ENCODE data around the gene CADPS. TPM values are rescaled to one million over a fixed set of nuclear protein-coding genes. Genes with fewer than 3 reads are reported as not detected.

The CADPS gene
- total RNA-seq, 1 experiment from 2014 or later: not detected

GRCh38 chr3:62749130-62749529 lies 126.1 kb downstream of the CADPS start:
- CTCF ChIA-PET: no interaction called here

GRCh38 chr3:62737449-62737848 lies 137.8 kb downstream of the CADPS start:
- no peak overlapping the region for H3K4me3 ChIP-seq (ENCODE audit: low read depth, low read length, poor library complexity, severe bottlenecking)
- H3K4me1 ChIP-seq (ENCODE audit: insufficient read depth, low read length, poor library complexity, severe bottlenecking): no peaks in the 10 kb centered on the region
- BruUV-seq (replicated peaks): no TSS peak
- H3K36me3 ChIP-seq (ENCODE audit: insufficient read depth, low read length, poor library complexity, severe bottlenecking): no peaks in the 10 kb centered on the region
- no peaks in the 10 kb centered on the region for H3K9me3 ChIP-seq (ENCODE audit: low read depth, low read length, poor library complexity, severe bottlenecking)
- no peaks in the 10 kb centered on the region for H3K27me3 ChIP-seq (replicated peaks; ENCODE audit: insufficient read depth, low read depth, low read length, poor library complexity)
- intact Hi-C loops (cut with micrococcal nuclease; ENCODE audit: unreplicated experiment): no loop called here
- no peak overlapping the region for H3K27ac ChIP-seq (ENCODE audit: low read depth, low read length, poor library complexity, severe bottlenecking)
- no peak for DNase-seq (ENCODE audit: low spot score)
- ChIA-PET CTCF (no interaction called here), POLR2A (ENCODE audit: low non-redundant PET) (no interaction called here)
- no peak for TF ChIP-seq EZH2 (IDR thresholded peaks at IDR 0.05; ENCODE audit: borderline replicate concordance, low read depth, low read length, poor library complexity, severe bottlenecking)

More at GRCh38 chr3:62749130-62749529, 126.1 kb downstream of the CADPS start:
- Histone ChIP-seq H3K9me3 (ENCODE audit: low read depth, low read length, poor library complexity, severe bottlenecking) (no peaks in the 10 kb centered on the region), H3K4me3 (ENCODE audit: low read depth, low read length, poor library complexity, severe bottlenecking) (no peak overlapping the region), H3K36me3 (ENCODE audit: insufficient read depth, low read length, poor library complexity, severe bottlenecking) (no peaks in the 10 kb centered on the region), H3K4me1 (ENCODE audit: insufficient read depth, low read length, poor library complexity, severe bottlenecking) (no peaks in the 10 kb centered on the region), H3K27me3 (replicated peaks; ENCODE audit: insufficient read depth, low read depth, low read length, poor library complexity) (no peaks in the 10 kb centered on the region), H3K27ac (ENCODE audit: low read depth, low read length, poor library complexity, severe bottlenecking) (no peak overlapping the region)
- no peak for DNase-seq (ENCODE audit: low spot score)
- POLR2A ChIA-PET (ENCODE audit: low non-redundant PET): no interaction called here
- BruUV-seq (replicated peaks): no TSS peak
- TF ChIP-seq EZH2 (IDR thresholded peaks at IDR 0.05; ENCODE audit: borderline replicate concordance, low read depth, low read length, poor library complexity, severe bottlenecking) (no peak), CTCF (conservative IDR thresholded peaks at IDR 0.05; ENCODE audit: low read depth, low read length) (no peak)
- intact Hi-C loops (cut with micrococcal nuclease; ENCODE audit: unreplicated experiment): no loop called here

GRCh38 chr3:62735510-62735909 lies 139.7 kb downstream of the CADPS start:
- H3K4me3 ChIP-seq (ENCODE audit: low read depth, low read length, poor library complexity, severe bottlenecking): no peak overlapping the region
- BruUV-seq (replicated peaks): no TSS peak

More at GRCh38 chr3:62735510-62735909, 139.7 kb downstream of the CADPS start:
- DNase-seq (ENCODE audit: low spot score): no peak
- CTCF ChIA-PET: no interaction called here
- H3K4me1 ChIP-seq (ENCODE audit: insufficient read depth, low read length, poor library complexity, severe bottlenecking): no peaks in the 10 kb centered on the region
- intact Hi-C loops (cut with micrococcal nuclease; ENCODE audit: unreplicated experiment): no loop called here
- no peak for TF ChIP-seq EZH2 (IDR thresholded peaks at IDR 0.05; ENCODE audit: borderline replicate concordance, low read depth, low read length, poor library complexity, severe bottlenecking)
- TF ChIP-seq CTCF (conservative IDR thresholded peaks at IDR 0.05; ENCODE audit: low read depth, low read length): no peak
- no peaks in the 10 kb centered on the region for H3K9me3 ChIP-seq (ENCODE audit: low read depth, low read length, poor library complexity, severe bottlenecking)
- H3K27me3 ChIP-seq (replicated peaks; ENCODE audit: insufficient read depth, low read depth, low read length, poor library complexity): no peaks in the 10 kb centered on the region
- POLR2A ChIA-PET (ENCODE audit: low non-redundant PET): no interaction called here
- no peak overlapping the region for H3K27ac ChIP-seq (ENCODE audit: low read depth, low read length, poor library complexity, severe bottlenecking)
- H3K36me3 ChIP-seq (ENCODE audit: insufficient read depth, low read length, poor library complexity, severe bottlenecking): no peaks in the 10 kb centered on the region

All from A673 (cell line).